SK-N-SH (cell line): ENCODE results near the gene KLHL18. TPM values are rescaled to one million over a fixed set of nuclear protein-coding genes. Genes with fewer than 3 reads are reported as not detected.

Experiments
- CTCF ChIA-PET: fragments of 300-600, 350-600 bp; formaldehyde crosslinking; extraction: SDS; loops from one replicate; lab custom pipeline; 2021; lab: Yijun Ruan, JAX
- POLR2A ChIA-PET: fragments of 350-600 bp; sonication (Branson Sonifier 250); formaldehyde crosslinking; extraction: SDS; loops from one replicate; lab custom pipeline; 2020; ENCODE audit warnings: antibody characterized with exemption, inconsistent platforms; lab: Yijun Ruan, JAX
- DNase-seq: peaks from one replicate; pipeline ENCODE4 v3.0.0; 2012
- H2AFZ ChIP-seq: fragments of 200-600 bp; sonication (generic); 2 replicates; pipeline ENCODE4 v1.8.1; 2016; ENCODE audit warnings: antibody characterized with exemption, mild to moderate bottlenecking, low read depth
- H3F3A ChIP-seq: fragments of 200-600 bp; sonication (generic); replicated peaks from 2 replicates; pipeline ENCODE3; 2016; ENCODE audit warnings: antibody characterized with exemption, mild to moderate bottlenecking; ENCODE audit not compliant: insufficient read depth
- H3K27ac ChIP-seq, 2 experiments: fragments of 200-500 bp in 1 of 2; fragments of 200-600 bp in 1 of 2; sonication (Bioruptor generic) in 1 of 2; sonication (generic), shearing (Covaris generic) in 1 of 2; 2 replicates each; pipeline versions ENCODE4 v1.5.1 to v1.6.1; 2014 to 2016; ENCODE audit warnings: low read depth in 2 of 2, inconsistent platforms in 1 of 2, low read length in 1 of 2, mild to moderate bottlenecking in 1 of 2, mixed read lengths in 1 of 2
- H3K27me3 ChIP-seq: fragments of 200-600 bp; sonication (generic), shearing (Covaris generic); 2 replicates; pipeline ENCODE4 v1.6.1; 2016; ENCODE audit warnings: mixed run types; ENCODE audit not compliant: insufficient read depth
- H3K36me3 ChIP-seq, 2 experiments: fragments of 200-500 bp in 1 of 2; fragments of 200-600 bp in 1 of 2; sonication (Bioruptor generic) in 1 of 2; sonication (generic) in 1 of 2; replicated peaks in 1 of 2; 2 replicates each; pipeline versions ENCODE3 to v1.5.1; 2014 to 2016; ENCODE audit warnings: low read length in 1 of 2, mild to moderate bottlenecking in 1 of 2; ENCODE audit not compliant: insufficient read depth in 2 of 2, control insufficient read depth in 1 of 2
- H3K4me1 ChIP-seq, 2 experiments: fragments of 200-500 bp in 1 of 2; fragments of 200-600 bp in 1 of 2; sonication (Bioruptor generic) in 1 of 2; sonication (generic), shearing (Covaris generic) in 1 of 2; 2 replicates each; pipeline versions ENCODE4 v1.5.1 to v1.6.1; 2014 to 2016; ENCODE audit warnings: low read depth in 1 of 2, low read length in 1 of 2, mixed run types in 1 of 2; ENCODE audit not compliant: insufficient read depth in 2 of 2, control insufficient read depth in 1 of 2
- H3K4me2 ChIP-seq: fragments of 200-600 bp; sonication (generic), shearing (Covaris generic); 2 replicates; pipeline ENCODE4 v1.6.1; 2017; ENCODE audit warnings: mixed run types
- H3K4me3 ChIP-seq, 2 experiments: fragments of 200-500 bp in 1 of 2; fragments of 200-600 bp in 1 of 2; sonication (Bioruptor generic) in 1 of 2; sonication (generic), shearing (Covaris generic) in 1 of 2; 2 replicates each; pipeline versions ENCODE4 v1.5.1 to v1.8.1; 2014 to 2016; ENCODE audit warnings: low read depth in 2 of 2, inconsistent platforms in 1 of 2, low read length in 1 of 2, mild to moderate bottlenecking in 1 of 2, mixed read lengths in 1 of 2, moderate library complexity in 1 of 2
- H3K79me2 ChIP-seq: fragments of 200-600 bp; sonication (generic); 2 replicates; pipeline ENCODE4 v1.8.1; 2017; ENCODE audit warnings: mild to moderate bottlenecking; ENCODE audit not compliant: insufficient read depth
- H3K9ac ChIP-seq: fragments of 200-600 bp; sonication (generic); 2 replicates; pipeline ENCODE4 v1.6.1; 2017; ENCODE audit warnings: mixed run types
- H3K9me2 ChIP-seq: fragments of 200-600 bp; sonication (generic); 2 replicates; pipeline ENCODE4 v1.6.1; 2017; ENCODE audit warnings: mixed run types
- H3K9me3 ChIP-seq: fragments of 200-600 bp; sonication (generic); 2 replicates; pipeline ENCODE4 v1.6.1; 2017; ENCODE audit warnings: mixed run types, mild to moderate bottlenecking, moderate library complexity
- H4K20me1 ChIP-seq: fragments of 200-600 bp; sonication (generic); 2 replicates; pipeline ENCODE4 v1.6.1; 2017; ENCODE audit warnings: mild to moderate bottlenecking, mixed run types; ENCODE audit not compliant: insufficient read depth
- FOSL2 ChIP-seq: IDR thresholded peaks from 2 replicates; pipeline ENCODE4 v1.4.0; 2012; ENCODE audit warnings: low read depth, mild to moderate bottlenecking, moderate library complexity, borderline replicate concordance
- FOXJ3 ChIP-seq: sonication (generic); formaldehyde crosslinking; IDR thresholded peaks from 2 replicates; pipeline ENCODE4 v1.5.1; 2020; ENCODE audit warnings: mild to moderate bottlenecking, missing genetic modification reagents
- FOXM1 ChIP-seq: IDR thresholded peaks from 2 replicates; pipeline ENCODE4 v1.4.0; 2012; ENCODE audit warnings: low read depth, mild to moderate bottlenecking
- GABPA ChIP-seq: IDR thresholded peaks from 2 replicates; pipeline ENCODE4 v1.4.0; 2012; ENCODE audit warnings: low read depth, mild to moderate bottlenecking
- GATA2 ChIP-seq: sonication (generic); formaldehyde crosslinking; IDR thresholded peaks from 2 replicates; pipeline ENCODE4 v1.5.0; 2020; ENCODE audit warnings: mild to moderate bottlenecking, missing genetic modification reagents
- MEF2A ChIP-seq: IDR thresholded peaks from 2 replicates; pipeline ENCODE4 v1.4.0; 2012; ENCODE audit warnings: low read depth, borderline replicate concordance
- MXI1 ChIP-seq: IDR thresholded peaks from 2 replicates; pipeline ENCODE4 v1.6.1; 2012; ENCODE audit warnings: mild to moderate bottlenecking, low read depth, low read length, improper control_type of control experiment
- RCOR1 ChIP-seq: fragments of 150-350 bp; IDR thresholded peaks from 2 replicates; pipeline ENCODE4 v1.6.1; 2017; ENCODE audit warnings: antibody characterized with exemption, low read length
- RFX5 ChIP-seq: IDR thresholded peaks from 2 replicates; pipeline ENCODE4 v1.6.1; 2012; ENCODE audit warnings: mild to moderate bottlenecking, improper control_type of control experiment, low read length
- RXRA ChIP-seq: IDR thresholded peaks from 2 replicates; pipeline ENCODE4 v1.4.0; 2012; ENCODE audit warnings: low read depth, mild to moderate bottlenecking, borderline replicate concordance
- TEAD4 ChIP-seq: IDR thresholded peaks from 2 replicates; pipeline ENCODE4 v1.4.0; 2012; ENCODE audit warnings: mild to moderate bottlenecking, borderline replicate concordance; ENCODE audit not compliant: insufficient read depth
- YY1 ChIP-seq: IDR thresholded peaks from 2 replicates; pipeline ENCODE4 v1.4.0; 2012; ENCODE audit warnings: low read depth, mild to moderate bottlenecking
- WGBS: methylation state at CpG from one replicate; pipeline ENCODE4 v1.1.6; 2017; ENCODE audit warnings: low lambda C conversion rate; 5-methylcytosine and 5-hydroxymethylcytosine counted together
- polyA plus RNA-seq, 3 experiments: library from polyadenylated mRNA; depleted of rRNA; stranded (reverse); fragments of >200 nt; gene quantifications; 2 replicates each; pipeline ENCODE4 v1.2.3, GENCODE V29; 2012
- TF ChIP-seq, protein P1 (sequence below): IDR thresholded peaks from 2 replicates; pipeline ENCODE4 v1.4.0; 2012; ENCODE audit warnings: low read depth, borderline replicate concordance
- TF ChIP-seq, protein P2 (sequence below): fragments of 150-350 bp; IDR thresholded peaks from 2 replicates; pipeline ENCODE4 v1.6.1; 2017; ENCODE audit warnings: antibody characterized with exemption, low read length, low read depth, borderline replicate concordance
- TF ChIP-seq, protein P3 (sequence below): IDR thresholded peaks from 2 replicates; pipeline ENCODE4 v1.4.0; 2012; ENCODE audit warnings: low read depth, borderline replicate concordance

Gene KLHL18
- polyA plus RNA-seq, 1 of the 3 experiments (the other 2 are of a cell fraction), result 55.2 TPM

DNA sequence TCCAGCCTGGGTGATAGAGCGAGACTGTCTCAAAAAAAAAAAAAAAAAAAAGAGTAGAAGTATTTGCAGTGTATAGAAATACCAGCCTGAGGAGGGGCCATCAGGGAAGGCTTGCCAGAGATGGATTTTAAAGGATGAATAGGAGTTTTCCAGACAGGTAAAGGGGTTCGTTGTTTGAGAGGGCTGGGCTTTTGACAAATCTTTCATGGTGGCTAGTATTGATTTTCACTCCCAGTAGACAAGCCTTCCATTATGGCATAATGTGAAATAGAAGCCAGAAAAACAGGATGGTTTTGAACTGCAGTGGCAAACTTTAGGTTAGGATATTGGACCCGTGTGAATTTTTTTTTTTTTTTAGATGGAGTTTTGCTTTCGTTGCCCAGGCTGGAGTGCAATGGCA, 101.7 kb downstream of the KLHL18 start:
- Histone ChIP-seq H3K27me3 (no peaks in the 10 kb centered on the region), H3K4me1 (peaks cover 0 to 13% of the 10 kb centered on the region in 2 experiments; a peak in 1 of 4 replicates), H3K4me2 (no peak overlapping the region), H3K9me3 (no peaks in the 10 kb centered on the region), H3K36me3 (peaks cover 0 to 13% of the 10 kb centered on the region in 2 experiments), H4K20me1 (peaks cover 72% of the 10 kb centered on the region), H3F3A (peaks cover 3% of the 10 kb centered on the region), H3K4me3 (no peak overlapping the region), H2AFZ (no peak overlapping the region), H3K27ac (no peak overlapping the region), H3K79me2 (peaks cover 93% of the 10 kb centered on the region), H3K9me2 (no peaks in the 10 kb centered on the region), H3K9ac (no peak overlapping the region)
- TF ChIP-seq TEAD4 (no peak), RFX5 (no peak), FOSL2 (no peak), GATA2 (no peak)
- TF ChIP-seq, protein P1, sequence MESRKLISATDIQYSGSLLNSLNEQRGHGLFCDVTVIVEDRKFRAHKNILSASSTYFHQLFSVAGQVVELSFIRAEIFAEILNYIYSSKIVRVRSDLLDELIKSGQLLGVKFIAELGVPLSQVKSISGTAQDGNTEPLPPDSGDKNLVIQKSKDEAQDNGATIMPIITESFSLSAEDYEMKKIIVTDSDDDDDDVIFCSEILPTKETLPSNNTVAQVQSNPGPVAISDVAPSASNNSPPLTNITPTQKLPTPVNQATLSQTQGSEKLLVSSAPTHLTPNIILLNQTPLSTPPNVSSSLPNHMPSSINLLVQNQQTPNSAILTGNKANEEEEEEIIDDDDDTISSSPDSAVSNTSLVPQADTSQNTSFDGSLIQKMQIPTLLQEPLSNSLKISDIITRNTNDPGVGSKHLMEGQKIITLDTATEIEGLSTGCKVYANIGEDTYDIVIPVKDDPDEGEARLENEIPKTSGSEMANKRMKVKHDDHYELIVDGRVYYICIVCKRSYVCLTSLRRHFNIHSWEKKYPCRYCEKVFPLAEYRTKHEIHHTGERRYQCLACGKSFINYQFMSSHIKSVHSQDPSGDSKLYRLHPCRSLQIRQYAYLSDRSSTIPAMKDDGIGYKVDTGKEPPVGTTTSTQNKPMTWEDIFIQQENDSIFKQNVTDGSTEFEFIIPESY, result no peak
- ChIA-PET POLR2A (no interaction called here), CTCF (no interaction called here)
- WGBS, result 96% methylated on average over 4 of the region's 4 CpGs
- no peak for DNase-seq

DNA sequence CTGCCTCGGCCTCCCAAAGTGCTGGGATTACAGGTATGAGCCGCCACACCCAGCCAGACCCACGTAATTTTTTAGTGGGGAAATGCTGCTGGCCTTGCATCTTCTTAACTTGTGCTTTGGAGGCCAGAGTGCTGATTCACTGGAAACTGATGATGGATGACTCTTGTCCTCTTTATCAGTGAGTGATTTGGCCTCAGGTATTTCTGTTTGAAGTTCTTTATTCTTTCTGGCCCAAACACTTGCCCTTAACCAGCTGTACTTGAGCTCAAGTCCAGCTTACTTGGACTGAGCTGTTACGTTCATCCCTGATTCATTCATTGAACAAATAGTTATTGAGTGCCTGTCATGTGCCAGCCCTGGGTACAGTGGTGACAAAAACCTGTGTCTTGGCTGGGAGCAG, 102.3 kb downstream of the KLHL18 start:
- CTCF ChIA-PET, result no interaction called here

More for the DNA sequence above, 102.3 kb downstream of the KLHL18 start:
- TF ChIP-seq RXRA, result no peak
- no peak for TF ChIP-seq FOXJ3 (CRISPR knock-in tag)
- no peak for TF ChIP-seq MEF2A
- TF ChIP-seq, protein P2, sequence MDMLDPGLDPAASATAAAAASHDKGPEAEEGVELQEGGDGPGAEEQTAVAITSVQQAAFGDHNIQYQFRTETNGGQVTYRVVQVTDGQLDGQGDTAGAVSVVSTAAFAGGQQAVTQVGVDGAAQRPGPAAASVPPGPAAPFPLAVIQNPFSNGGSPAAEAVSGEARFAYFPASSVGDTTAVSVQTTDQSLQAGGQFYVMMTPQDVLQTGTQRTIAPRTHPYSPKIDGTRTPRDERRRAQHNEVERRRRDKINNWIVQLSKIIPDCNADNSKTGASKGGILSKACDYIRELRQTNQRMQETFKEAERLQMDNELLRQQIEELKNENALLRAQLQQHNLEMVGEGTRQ, result no peak
- no peak for TF ChIP-seq MXI1
- TF ChIP-seq FOXM1, result no peak
- TF ChIP-seq GABPA, result no peak
- TF ChIP-seq, protein P3, sequence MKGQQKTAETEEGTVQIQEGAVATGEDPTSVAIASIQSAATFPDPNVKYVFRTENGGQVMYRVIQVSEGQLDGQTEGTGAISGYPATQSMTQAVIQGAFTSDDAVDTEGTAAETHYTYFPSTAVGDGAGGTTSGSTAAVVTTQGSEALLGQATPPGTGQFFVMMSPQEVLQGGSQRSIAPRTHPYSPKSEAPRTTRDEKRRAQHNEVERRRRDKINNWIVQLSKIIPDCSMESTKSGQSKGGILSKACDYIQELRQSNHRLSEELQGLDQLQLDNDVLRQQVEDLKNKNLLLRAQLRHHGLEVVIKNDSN, result no peak
- TF ChIP-seq, protein P1, result no peak
- TF ChIP-seq RCOR1, result no peak
- TF ChIP-seq YY1, result no peak
- 86% methylated on average over 1 of the region's 4 CpGs for WGBS
- Histone ChIP-seq H3K9ac (no peak overlapping the region), H3K4me3 (no peak overlapping the region), H3K4me1 (peaks cover 0 to 10% of the 10 kb centered on the region in 2 experiments; a peak in 1 of 4 replicates), H3K4me2 (no peak overlapping the region), H3F3A (peaks cover 3% of the 10 kb centered on the region), H3K9me2 (no peaks in the 10 kb centered on the region), H2AFZ (no peak overlapping the region), H3K79me2 (peaks cover 93% of the 10 kb centered on the region), H3K27ac (no peak overlapping the region), H3K36me3 (peaks cover 0 to 13% of the 10 kb centered on the region in 2 experiments), H4K20me1 (peaks cover 73% of the 10 kb centered on the region), H3K27me3 (no peaks in the 10 kb centered on the region), H3K9me3 (no peaks in the 10 kb centered on the region)
- DNase-seq, result no peak
- POLR2A ChIA-PET, result no interaction called here
